Measurements from ENCODE around the gene GNAI2. TPM values are rescaled to one million over a fixed set of nuclear protein-coding genes. Genes with fewer than 3 reads are reported as not detected.
"Not testable (repeated sequence)": the region's sequence is repeated elsewhere in the genome, so short reads cannot be mapped to it uniquely, and the experiment has no call there.

Gene GNAI2
- total RNA-seq, 1 donor = 596 TPM

DNA sequence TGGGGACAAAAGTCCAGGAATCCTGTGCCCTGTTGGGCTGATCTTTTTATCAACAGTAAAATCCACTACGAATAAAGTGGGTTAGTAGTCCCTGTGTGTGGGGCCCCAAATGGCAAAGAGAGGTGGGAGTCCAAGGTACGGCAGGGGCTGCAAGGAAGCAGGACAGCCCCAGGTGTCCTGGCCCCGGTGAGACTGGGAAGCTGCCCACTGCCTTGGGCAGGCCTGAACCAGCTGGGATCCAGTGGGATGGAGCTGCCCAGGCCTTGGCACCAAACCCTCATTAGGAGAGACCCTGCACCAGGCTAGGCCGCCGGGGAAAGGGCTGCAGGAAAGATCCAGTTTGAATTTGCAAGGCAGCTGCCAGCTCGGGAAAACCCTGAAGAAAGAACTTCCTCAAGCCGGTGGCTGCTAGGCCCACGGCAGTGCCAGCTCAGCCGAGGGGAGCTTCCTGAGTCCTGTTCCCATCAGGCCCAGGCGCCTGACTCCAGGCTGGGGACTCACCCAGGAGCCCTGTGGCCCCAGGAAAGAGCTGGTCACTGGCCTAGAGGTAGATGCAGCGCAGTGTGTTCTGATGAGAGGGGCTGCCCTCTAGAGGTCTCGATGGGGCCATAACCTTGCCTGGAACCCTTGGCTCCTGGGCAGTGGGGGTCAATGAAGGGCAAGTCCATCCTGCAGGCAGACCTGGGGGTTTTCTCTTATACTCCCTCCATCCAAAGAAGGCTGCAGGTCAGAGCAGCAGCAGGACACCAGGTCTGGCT is 14.4 kb upstream of the GNAI2 start:
- DNase-seq (ENCODE audit: low read depth in 2 of 3, low spot score in 2 of 3) = no peak

GRCh38 chr3:50222169-50222528 is 13.9 kb upstream of the GNAI2 start:
- DNase-seq (ENCODE audit: low read depth in 2 of 3, low spot score in 2 of 3) = no peak

DNA sequence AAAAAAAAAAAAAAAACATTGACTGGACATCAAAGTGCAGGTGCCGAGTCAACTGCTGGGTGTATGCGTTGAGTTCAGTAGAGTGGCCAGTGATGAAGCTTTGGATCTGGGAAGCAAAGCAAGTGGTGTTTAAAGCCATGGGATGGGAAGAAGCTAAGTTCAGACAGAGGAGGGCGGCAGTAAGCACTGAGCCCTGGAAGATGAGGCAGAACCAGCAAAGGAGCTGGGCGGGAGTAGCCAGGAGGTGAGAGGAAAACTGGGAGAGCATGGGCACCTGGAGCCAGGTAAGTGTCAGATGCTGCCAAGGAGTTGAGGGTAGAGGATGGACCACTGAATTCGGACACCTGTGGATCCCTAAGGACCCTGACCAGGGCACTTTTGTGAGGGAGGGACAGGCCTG is 11.4 kb upstream of the GNAI2 start:
- DNase-seq (ENCODE audit: low read depth in 2 of 3, low spot score in 2 of 3) = no peak

DNA sequence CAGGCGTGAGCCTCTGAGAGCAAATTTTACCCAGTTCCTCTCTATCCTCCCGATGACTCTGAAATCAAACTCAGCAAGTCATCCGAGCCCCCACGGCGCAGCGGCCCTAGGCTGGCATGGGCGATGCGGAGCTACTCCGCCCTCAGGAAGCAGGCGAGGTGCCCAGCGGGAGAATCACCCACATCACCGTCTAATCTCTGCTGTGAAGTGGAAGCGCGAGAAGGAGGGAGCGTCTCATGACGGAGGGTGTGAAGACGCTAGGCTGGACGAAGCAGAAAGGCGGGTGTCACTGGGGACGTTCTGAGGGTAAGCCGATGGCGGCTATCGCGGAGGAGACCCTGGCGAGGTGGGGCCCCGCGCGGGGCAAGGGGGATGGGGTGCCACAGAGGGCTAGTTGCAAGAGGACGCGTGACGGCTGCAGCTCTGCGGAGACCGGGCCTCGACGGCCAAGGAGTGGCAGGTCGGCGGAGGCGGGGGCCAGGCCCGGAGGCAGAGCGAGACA is 9.1 kb upstream of the GNAI2 start:
- peak; percentile 36 to 52 (median 40) for DNase-seq (ENCODE audit: low read depth in 2 of 3, low spot score in 2 of 3)

- DNase-seq (ENCODE audit: low read depth in 2 of 3, low spot score in 2 of 3) = peak; percentile 78 to 89 (median 85)
Observed at GRCh38 chr3:50227390-50228183, 8.4 kb upstream of the GNAI2 start.

DNA sequence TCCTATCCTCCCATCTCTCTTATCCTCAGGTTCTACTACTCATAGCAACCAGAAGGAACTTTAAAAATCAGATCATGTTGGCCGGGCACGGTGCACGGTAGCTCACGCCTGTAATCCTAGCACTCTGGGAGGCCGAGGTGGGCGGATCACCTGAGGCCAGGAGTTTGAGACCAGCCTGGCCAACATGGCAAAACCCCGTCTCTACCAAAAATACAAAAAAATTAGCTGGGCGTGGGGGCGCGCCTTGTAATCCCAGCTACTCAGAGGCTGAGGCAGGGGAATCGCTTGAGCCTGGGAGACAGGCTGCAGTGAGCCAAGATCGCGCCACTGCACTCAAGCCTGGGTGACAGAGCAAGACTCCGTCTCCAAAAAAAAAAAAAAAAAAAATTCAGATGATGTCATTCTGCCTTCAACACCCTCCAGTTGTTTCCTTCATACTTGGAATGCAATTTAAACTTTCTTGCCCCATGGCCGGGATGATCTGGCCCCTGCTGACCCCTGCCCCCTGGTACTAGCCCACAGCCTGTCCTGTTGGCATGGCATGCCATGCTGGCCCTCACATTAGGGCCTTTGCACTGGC is 7.7 kb upstream of the GNAI2 start:
- not testable (repeated sequence) for DNase-seq (ENCODE audit: low read depth in 2 of 3, low spot score in 2 of 3)

GRCh38 chr3:50229490-50229889 is 6.5 kb upstream of the GNAI2 start:
- no peak for DNase-seq (ENCODE audit: low read depth in 2 of 3, low spot score in 2 of 3)

GRCh38 chr3:50230104-50230793 is 5.8 kb upstream of the GNAI2 start:
- no peak for DNase-seq (ENCODE audit: low read depth in 2 of 3, low spot score in 2 of 3)

- no peak for DNase-seq (ENCODE audit: low read depth in 2 of 3, low spot score in 2 of 3)
Observed at GRCh38 chr3:50230794-50231125, 5.2 kb upstream of the GNAI2 start.

GRCh38 chr3:50231581-50231980 is 4.4 kb upstream of the GNAI2 start:
- DNase-seq (ENCODE audit: low read depth in 2 of 3, low spot score in 2 of 3) = no peak

DNA sequence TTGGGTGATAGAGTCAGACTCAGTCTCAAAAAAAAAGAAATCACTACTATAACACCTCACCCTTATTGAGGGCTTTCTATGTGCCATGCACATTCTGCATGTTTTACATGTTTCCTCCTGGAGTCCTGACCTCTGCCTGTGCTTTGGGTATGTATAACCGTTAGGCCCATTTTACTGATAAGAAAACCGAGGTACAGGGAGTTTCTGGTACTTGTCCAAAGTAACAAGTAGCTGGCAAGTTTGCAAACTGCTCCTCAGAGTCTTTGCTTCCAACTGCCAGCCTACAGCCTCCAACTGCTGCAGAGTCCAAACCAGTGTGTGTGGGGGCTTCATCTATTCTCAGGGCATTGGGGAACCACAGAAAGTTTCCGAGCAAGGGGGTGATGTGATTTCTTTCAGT is 3.7 kb upstream of the GNAI2 start:
- DNase-seq (ENCODE audit: low read depth in 2 of 3, low spot score in 2 of 3) = no peak

DNA sequence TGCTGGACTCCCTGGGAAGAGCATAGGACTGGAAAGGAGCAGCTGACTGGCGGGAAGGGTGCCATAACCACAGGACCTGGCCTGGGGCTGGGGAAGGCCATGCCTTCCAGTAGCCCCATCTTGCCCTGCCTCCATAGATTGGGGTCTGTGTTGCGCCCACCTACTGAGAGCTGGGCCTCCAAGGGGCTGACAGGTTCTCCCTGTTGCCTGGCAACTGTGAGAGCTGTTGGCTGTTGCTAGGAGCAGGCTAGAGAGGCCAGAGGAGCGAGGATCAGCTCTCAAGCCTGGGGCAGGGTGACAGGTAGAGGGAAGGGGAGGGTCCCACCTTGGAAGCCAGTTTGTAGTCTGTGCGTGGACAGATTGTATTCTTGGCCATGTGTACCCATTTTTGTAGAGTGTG is 2.8 kb upstream of the GNAI2 start:
- DNase-seq (ENCODE audit: low read depth in 2 of 3, low spot score in 2 of 3) = no peak

- DNase-seq (ENCODE audit: low read depth in 2 of 3, low spot score in 2 of 3) = no peak
Observed at GRCh38 chr3:50236484-50237132, 604 bp downstream of the GNAI2 start.

- DNase-seq (ENCODE audit: low read depth in 2 of 3, low spot score in 2 of 3) = peak in 1 of 3 donors; percentile 37
Observed at GRCh38 chr3:50237133-50237651, 1.2 kb downstream of the GNAI2 start.

- DNase-seq (ENCODE audit: low read depth in 2 of 3, low spot score in 2 of 3) = peak; percentile 68 to 87 (median 82)
Observed at GRCh38 chr3:50237754-50238548, 1.9 kb downstream of the GNAI2 start.

DNA sequence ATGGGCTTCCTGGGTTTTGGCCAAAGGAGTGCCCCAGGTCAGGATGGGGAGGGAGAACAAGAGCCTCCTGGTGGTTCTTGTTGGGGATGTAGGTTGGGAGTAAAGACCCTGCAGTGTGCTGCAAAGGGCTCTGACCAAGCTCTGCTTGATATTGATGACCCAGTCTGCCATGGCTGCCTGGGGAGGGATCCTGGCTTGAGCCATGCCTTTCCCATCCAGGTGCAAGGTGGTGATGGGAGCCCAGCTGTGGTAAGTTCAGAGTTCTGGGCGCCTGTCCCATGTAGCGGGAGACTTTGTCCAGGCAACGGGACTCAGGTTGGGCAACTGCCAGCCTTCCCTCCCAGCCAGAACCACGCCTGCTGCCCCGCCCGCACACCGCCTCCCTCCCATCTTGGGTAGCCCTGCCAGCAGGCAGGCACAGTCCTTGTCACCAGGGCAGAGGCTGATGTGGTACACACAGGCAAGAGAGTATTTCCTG is 2.6 kb downstream of the GNAI2 start:
- DNase-seq (ENCODE audit: low read depth in 2 of 3, low spot score in 2 of 3) = no peak

GRCh38 chr3:50239649-50240048 is 3.6 kb downstream of the GNAI2 start:
- no peak for DNase-seq (ENCODE audit: low read depth in 2 of 3, low spot score in 2 of 3)

GRCh38 chr3:50241163-50241562 is 5.2 kb downstream of the GNAI2 start:
- DNase-seq (ENCODE audit: low read depth in 2 of 3, low spot score in 2 of 3) = no peak

DNA sequence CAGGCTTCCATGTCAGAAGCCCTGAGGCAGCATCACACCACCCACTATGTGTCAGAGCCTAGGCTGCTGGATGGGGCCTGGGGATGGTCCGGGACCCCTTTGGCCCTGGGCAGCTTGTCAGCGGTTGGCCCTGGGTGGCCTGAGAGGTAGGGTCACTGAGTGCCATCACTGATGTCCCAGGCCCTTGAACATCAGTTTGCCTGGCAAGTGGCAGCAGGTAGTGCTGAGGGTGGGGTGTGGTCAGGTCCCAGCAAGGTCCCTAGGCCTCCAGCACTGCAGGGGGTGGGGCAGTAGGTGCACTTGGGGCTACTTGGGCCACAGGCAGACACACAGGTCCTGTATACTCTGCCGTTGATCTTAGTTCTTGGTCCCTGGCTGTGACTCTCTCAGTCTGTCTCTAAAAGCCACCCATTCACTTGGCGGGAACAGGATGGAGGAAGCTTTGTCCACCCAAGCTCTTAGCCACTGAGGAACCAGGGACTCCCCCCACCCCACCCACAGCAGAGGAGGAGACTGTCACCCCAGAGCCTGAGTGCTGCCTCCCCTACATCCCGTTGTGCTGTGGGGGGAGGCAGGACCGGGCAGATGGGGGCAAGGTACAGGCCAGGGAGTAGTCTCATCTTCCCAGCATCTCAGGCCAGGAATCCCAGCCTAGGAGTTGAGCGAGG is 5.8 kb downstream of the GNAI2 start:
- DNase-seq (ENCODE audit: low read depth in 2 of 3, low spot score in 2 of 3) = no peak
